Ectodermal cell (in vitro differentiated cells): ENCODE data around the gene NAPA.

Source experiments
- H3K27ac ChIP-seq: 2 replicates; pipeline ENCODE4 v1.7.0; 2013; ENCODE audit warnings: mild to moderate bottlenecking, low read depth, low read length; ENCODE audit not compliant: insufficient read depth, poor library complexity, severe bottlenecking
- H3K27me3 ChIP-seq: 2 replicates; pipeline ENCODE4 v1.7.0; 2013; ENCODE audit warnings: mild to moderate bottlenecking, low read length; ENCODE audit not compliant: insufficient read depth, control insufficient read depth, poor library complexity, severe bottlenecking
- H3K36me3 ChIP-seq: one replicate; pipeline ENCODE4 v1.7.0; 2013; ENCODE audit warnings: low read length; ENCODE audit not compliant: control insufficient read depth, insufficient read depth
- H3K4me1 ChIP-seq: one replicate; pipeline ENCODE4 v1.7.0; 2013; ENCODE audit warnings: low read length; ENCODE audit not compliant: control insufficient read depth, insufficient read depth
- H3K4me3 ChIP-seq: 2 replicates; pipeline ENCODE4 v1.7.0; 2013; ENCODE audit warnings: low read depth, low read length, control low read depth; ENCODE audit not compliant: insufficient read depth
- H3K9me3 ChIP-seq: 2 replicates; pipeline ENCODE4 v1.7.0; 2013; ENCODE audit warnings: mild to moderate bottlenecking, low read length, moderate library complexity; ENCODE audit not compliant: control insufficient read depth
- WGBS, 2 experiments: methylation state at CpG; one replicate each; pipeline ENCODE4 v1.1.7; 2013; ENCODE audit warnings: missing lambda C conversion rate in 2 of 2; 5-methylcytosine and 5-hydroxymethylcytosine counted together

NAPA gene

DNA sequence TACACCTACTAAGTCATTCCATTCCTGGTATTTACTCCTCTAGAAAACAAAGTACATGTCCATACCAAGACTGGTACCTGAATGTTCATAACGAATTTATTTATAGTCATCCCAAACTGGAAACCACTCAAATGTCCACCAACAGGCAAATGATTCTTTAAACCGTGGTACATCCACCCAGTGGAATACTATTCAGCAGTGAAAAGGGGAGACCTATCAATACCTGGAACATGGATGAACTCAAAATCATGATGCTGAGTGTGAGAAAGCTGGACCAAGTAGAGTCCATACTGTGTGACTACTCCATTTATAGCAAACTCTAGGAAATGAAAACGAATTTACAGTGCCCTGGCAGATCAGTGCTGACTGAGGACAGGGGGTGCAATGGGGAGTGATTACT lies 11.9 kb upstream of the NAPA start:
- Histone ChIP-seq H3K27me3 (no peaks in the 10 kb centered on the region), H3K27ac (no peak overlapping the region), H3K36me3 (no peaks in the 10 kb centered on the region), H3K4me3 (no peak overlapping the region), H3K9me3 (no peaks in the 10 kb centered on the region), H3K4me1 (no peaks in the 10 kb centered on the region)
- 81 to 87% methylated on average over 3 of the region's 3 CpGs for WGBS, 2 experiments

GRCh38 chr19:47523473-47523872 lies 8.6 kb upstream of the NAPA start:
- Histone ChIP-seq H3K27ac (no peak overlapping the region), H3K9me3 (no peaks in the 10 kb centered on the region), H3K27me3 (no peaks in the 10 kb centered on the region), H3K36me3 (no peaks in the 10 kb centered on the region), H3K4me1 (no peaks in the 10 kb centered on the region), H3K4me3 (no peak overlapping the region)
- WGBS, 2 experiments, result 74 to 76% methylated on average over 7 of the region's 7 CpGs

- WGBS, 2 experiments, result 88% methylated on average over 20 of the region's 20 CpGs
- Histone ChIP-seq H3K4me3 (no peak overlapping the region), H3K36me3 (no peaks in the 10 kb centered on the region), H3K27ac (no peak overlapping the region), H3K9me3 (no peaks in the 10 kb centered on the region), H3K27me3 (no peaks in the 10 kb centered on the region), H3K4me1 (no peaks in the 10 kb centered on the region)
Observed at GRCh38 chr19:47521473-47522180, 6.8 kb upstream of the NAPA start.

DNA sequence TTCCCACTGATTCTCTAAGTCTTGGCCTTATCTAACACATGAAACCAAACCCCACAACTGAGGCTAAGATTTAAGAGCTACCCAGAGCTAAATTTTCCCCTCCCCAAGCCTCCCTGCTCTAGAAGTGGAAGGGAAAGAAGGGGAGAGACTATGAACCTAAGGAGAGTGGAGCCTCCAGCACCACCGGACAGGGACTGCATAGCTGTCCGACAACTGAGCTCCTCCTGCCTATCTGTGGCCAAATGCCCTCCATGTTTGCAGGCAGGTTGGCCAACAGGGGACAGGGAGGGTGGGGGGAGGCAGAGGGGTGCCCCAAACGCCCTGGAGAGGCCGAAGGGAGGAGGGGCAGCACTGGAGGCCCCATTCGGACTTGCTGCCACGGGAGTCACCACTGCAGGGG lies 6.0 kb upstream of the NAPA start:
- Histone ChIP-seq H3K36me3 (no peaks in the 10 kb centered on the region), H3K4me3 (no peak overlapping the region), H3K27ac (no peak overlapping the region), H3K9me3 (no peaks in the 10 kb centered on the region), H3K4me1 (no peaks in the 10 kb centered on the region), H3K27me3 (no peaks in the 10 kb centered on the region)
- 78 to 82% methylated on average over 6 of the region's 6 CpGs for WGBS, 2 experiments

GRCh38 chr19:47520343-47520806 lies 5.5 kb upstream of the NAPA start:
- Histone ChIP-seq H3K4me3 (no peak overlapping the region), H3K36me3 (no peaks in the 10 kb centered on the region), H3K4me1 (no peaks in the 10 kb centered on the region), H3K9me3 (no peaks in the 10 kb centered on the region), H3K27ac (no peak overlapping the region), H3K27me3 (no peaks in the 10 kb centered on the region)
- 83 to 87% methylated on average over 10 of the region's 10 CpGs for WGBS, 2 experiments

GRCh38 chr19:47518854-47519253 lies 4.0 kb upstream of the NAPA start:
- H3K4me1 ChIP-seq, result peaks cover 4% of the 10 kb centered on the region
- no peaks in the 10 kb centered on the region for H3K36me3 ChIP-seq
- H3K4me3 ChIP-seq, result no peak overlapping the region
- 93 to 95% methylated on average over 9 of the region's 9 CpGs for WGBS, 2 experiments
- no peaks in the 10 kb centered on the region for H3K27me3 ChIP-seq
- no peak overlapping the region for H3K27ac ChIP-seq
- H3K9me3 ChIP-seq, result no peaks in the 10 kb centered on the region

- H3K4me1 ChIP-seq, result peaks cover 10% of the 10 kb centered on the region
- no peak overlapping the region for H3K27ac ChIP-seq
- WGBS, 2 experiments, result 78 to 90% methylated on average over 4 of the region's 4 CpGs
Observed at GRCh38 chr19:47518139-47518538, 3.3 kb upstream of the NAPA start.

GRCh38 chr19:47514151-47514868 lies 553 bp downstream of the NAPA start:
- H3K36me3 ChIP-seq, result no peaks in the 10 kb centered on the region
- no peaks in the 10 kb centered on the region for H3K27me3 ChIP-seq
- H3K9me3 ChIP-seq, result no peaks in the 10 kb centered on the region
- WGBS, 2 experiments, result 10 to 12% methylated on average over 40 of the region's 40 CpGs
- peak overlapping the region; percentile 67 for H3K27ac ChIP-seq
- peaks cover 10% of the 10 kb centered on the region for H3K4me1 ChIP-seq
- peak overlapping the region; percentile 100 for H3K4me3 ChIP-seq

More at GRCh38 chr19:47518139-47518538, 3.3 kb upstream of the NAPA start:
- H3K4me3 ChIP-seq, result no peak overlapping the region
- H3K27me3 ChIP-seq, result no peaks in the 10 kb centered on the region
- no peaks in the 10 kb centered on the region for H3K36me3 ChIP-seq
- H3K9me3 ChIP-seq, result no peaks in the 10 kb centered on the region

DNA sequence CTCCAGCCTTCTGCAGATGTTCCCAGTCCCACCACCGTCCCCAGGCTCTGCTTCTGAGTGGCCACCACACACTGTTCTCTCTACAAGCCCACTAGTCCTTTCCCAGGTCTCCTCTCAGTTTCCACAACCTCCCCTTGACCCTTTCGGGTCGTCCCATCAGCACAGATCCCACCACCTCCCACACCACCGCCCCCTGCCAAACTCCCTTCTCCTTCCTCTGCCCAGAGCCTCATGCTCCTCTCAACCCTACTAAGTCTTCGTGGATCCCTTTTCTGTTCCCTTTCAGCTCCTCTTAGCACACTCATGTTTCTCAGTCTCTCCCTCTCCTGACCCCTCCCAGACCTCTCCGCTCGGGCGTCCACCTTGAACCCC lies 1.9 kb downstream of the NAPA start:
- Histone ChIP-seq H3K4me1 (peaks cover 14% of the 10 kb centered on the region), H3K4me3 (no peak overlapping the region), H3K9me3 (no peaks in the 10 kb centered on the region), H3K27me3 (no peaks in the 10 kb centered on the region), H3K36me3 (no peaks in the 10 kb centered on the region), H3K27ac (no peak overlapping the region)
- WGBS, 2 experiments, result 80 to 82% methylated on average over 8 of the region's 8 CpGs

GRCh38 chr19:47512183-47512947 lies 2.5 kb downstream of the NAPA start:
- no peaks in the 10 kb centered on the region for H3K36me3 ChIP-seq
- no peaks in the 10 kb centered on the region for H3K9me3 ChIP-seq
- H3K27me3 ChIP-seq, result no peaks in the 10 kb centered on the region
- 88 to 90% methylated on average over 11 of the region's 11 CpGs for WGBS, 2 experiments
- no peak overlapping the region for H3K4me3 ChIP-seq
- no peak overlapping the region for H3K27ac ChIP-seq
- peaks cover 20% of the 10 kb centered on the region for H3K4me1 ChIP-seq
